CD14-positive monocyte (primary cell): ENCODE measurements around the gene NADK. TPM values are rescaled to one million over a fixed set of nuclear protein-coding genes. Genes with fewer than 3 reads are reported as not detected.

ENCODE experiments used
- DNase-seq, 3 donors: peaks; one replicate each; pipeline ENCODE4 v3.0.0-alpha.2; 2011 to 2022
- H2AFZ ChIP-seq: 2 replicates; pipeline ENCODE4 v1.6.0; 2012; ENCODE audit warnings: mild to moderate bottlenecking, low read depth, low read length, inconsistent platforms; ENCODE audit not compliant: insufficient read depth, poor library complexity, severe bottlenecking
- H3K27ac ChIP-seq, 2 donors: 1 replicate in 1 of 2; 2 replicates in 1 of 2; pipeline ENCODE4 v1.5.1; 2012 to 2013; ENCODE audit warnings: low read length in 2 of 2, control low read depth in 1 of 2, inconsistent platforms in 1 of 2, low read depth in 1 of 2, mild to moderate bottlenecking in 1 of 2
- H3K27me3 ChIP-seq, 2 donors: one replicate each; pipeline versions ENCODE4 v1.6.0 to v1.6.1; 2011 to 2013; ENCODE audit warnings: low read length in 2 of 2; ENCODE audit not compliant: control insufficient read depth in 2 of 2, insufficient read depth in 2 of 2
- H3K36me3 ChIP-seq, 2 donors: replicated peaks in 1 of 2; 1 replicate in 1 of 2; 2 replicates in 1 of 2; pipeline versions ENCODE4 v1.5.1 to v1.6.1; 2012 to 2013; ENCODE audit warnings: low read length in 2 of 2, control low read depth in 1 of 2, inconsistent platforms in 1 of 2, mild to moderate bottlenecking in 1 of 2; ENCODE audit not compliant: insufficient read depth in 2 of 2, control insufficient read depth in 1 of 2
- H3K4me1 ChIP-seq, 2 donors: 1 replicate in 1 of 2; 2 replicates in 1 of 2; pipeline versions ENCODE4 v1.5.1 to v1.6.1; 2012 to 2013; ENCODE audit warnings: low read length in 2 of 2, control low read depth in 1 of 2, inconsistent platforms in 1 of 2, mild to moderate bottlenecking in 1 of 2, moderate library complexity in 1 of 2; ENCODE audit not compliant: insufficient read depth in 2 of 2, control insufficient read depth in 1 of 2
- H3K4me2 ChIP-seq: replicated peaks from 2 replicates; pipeline ENCODE3; 2012; ENCODE audit warnings: low read length, moderate library complexity, mild to moderate bottlenecking; ENCODE audit not compliant: poor library complexity, severe bottlenecking; ENCODE audit errors: extremely low read depth
- H3K4me3 ChIP-seq, 3 experiments: fragments of 200-600 bp in 1 of 3; sonication (generic) in 1 of 3; replicated peaks in 1 of 3; 1 replicate in 2 of 3; 2 replicates in 1 of 3; pipeline ENCODE4 v1.5.1; 2011 to 2013; ENCODE audit warnings: low read length in 3 of 3, mild to moderate bottlenecking in 3 of 3, control low read depth in 2 of 3, low read depth in 2 of 3, inconsistent platforms in 1 of 3, moderate library complexity in 1 of 3
- H3K79me2 ChIP-seq: 2 replicates; pipeline ENCODE4 v1.6.0; 2012; ENCODE audit warnings: mild to moderate bottlenecking, control low read depth, inconsistent platforms, low read length, moderate library complexity; ENCODE audit not compliant: insufficient read depth
- H3K9ac ChIP-seq: 2 replicates; pipeline ENCODE4 v1.6.0; 2017; ENCODE audit warnings: low read length, mild to moderate bottlenecking; ENCODE audit not compliant: insufficient read depth, poor library complexity, severe bottlenecking
- H3K9me3 ChIP-seq, 2 donors: replicated peaks in 1 of 2; 1 replicate in 1 of 2; 2 replicates in 1 of 2; pipeline versions ENCODE4 v1.5.1 to v1.6.1; 2012 to 2013; ENCODE audit warnings: low read length in 2 of 2, control low read depth in 1 of 2; ENCODE audit not compliant: control insufficient read depth in 1 of 2, insufficient read depth in 1 of 2
- H4K20me1 ChIP-seq: 2 replicates; pipeline ENCODE4 v1.6.0; 2012; ENCODE audit warnings: mild to moderate bottlenecking, low read length, control low read depth, moderate library complexity; ENCODE audit not compliant: insufficient read depth
- H3K27ac Mint-ChIP-seq, 7 donors: one replicate each; pipeline ENCODE4 v1.8.0; 2020; ENCODE audit warnings: mild to moderate bottlenecking in 7 of 7, mixed read lengths in 7 of 7, moderate library complexity in 6 of 7, inconsistent platforms in 2 of 7
- H3K27me3 Mint-ChIP-seq, 3 donors: one replicate each; pipeline ENCODE4 v1.8.0; 2021 to 2022; ENCODE audit warnings: low read depth in 3 of 3, mild to moderate bottlenecking in 3 of 3, mixed read lengths in 3 of 3, moderate library complexity in 3 of 3, inconsistent platforms in 1 of 3
- H3K36me3 Mint-ChIP-seq, 2 donors: one replicate each; pipeline ENCODE4 v1.8.0; 2020; ENCODE audit warnings: mixed read lengths in 2 of 2, inconsistent platforms in 1 of 2, mild to moderate bottlenecking in 1 of 2
- H3K4me1 Mint-ChIP-seq: one replicate; pipeline ENCODE4 v1.8.0; 2020; ENCODE audit warnings: mild to moderate bottlenecking, mixed read lengths
- H3K4me3 Mint-ChIP-seq, 2 donors: one replicate each; pipeline ENCODE4 v1.8.0; 2020; ENCODE audit warnings: mild to moderate bottlenecking in 2 of 2, mixed read lengths in 2 of 2, moderate library complexity in 1 of 2
- H3K9me3 Mint-ChIP-seq, 7 donors: one replicate each; pipeline ENCODE4 v1.8.0; 2020 to 2022; ENCODE audit warnings: mixed read lengths in 7 of 7, mild to moderate bottlenecking in 6 of 7, moderate library complexity in 6 of 7, inconsistent platforms in 2 of 7
- CTCF ChIP-seq: fragments of 200-600 bp; IDR thresholded peaks from one replicate; pipeline ENCODE4 v1.8.0; 2022; ENCODE audit warnings: antibody characterized with exemption, mild to moderate bottlenecking
- WGBS: methylation state at CpG from one replicate; pipeline ENCODE4 v1.1.5; 2013; ENCODE audit warnings: missing lambda C conversion rate; ENCODE audit not compliant: insufficient coverage; 5-methylcytosine and 5-hydroxymethylcytosine counted together
- intact Hi-C, 2 donors: fragments of 100-400 bp; cut with micrococcal nuclease; formaldehyde crosslinking; loops; one replicate each; pipeline versions ENCODE4 v1.15.0 to v1.15.1; 2023
- polyA plus RNA-seq, 3 donors: library from polyadenylated mRNA; depleted of rRNA in 1 of 3; unstranded in 2 of 3; stranded (reverse) in 1 of 3; fragments of 300-500 nt in 2 of 3; fragments of >200 nt in 1 of 3; fragmentation: Illumina TruSeq in 2 of 3; gene quantifications; 1 replicate in 2 of 3; 2 replicates in 1 of 3; pipeline ENCODE4 v1.2.3, GENCODE V29; 2012 to 2021

Gene NADK
- polyA plus RNA-seq, 3 donors = 175 to 425 (median 235) TPM

- Mint-ChIP-seq H3K27ac (no peak overlapping the region), H3K9me3 (no peaks in the 10 kb centered on the region), H3K27me3 (peaks cover 0 to 2% (median 0%) of the 10 kb centered on the region in 3 donors), H3K36me3 (peaks cover 57 to 69% of the 10 kb centered on the region in 2 donors), H3K4me3 (no peak overlapping the region), H3K4me1 (peaks cover 8% of the 10 kb centered on the region)
- H3K9ac ChIP-seq = no peak overlapping the region
- no peak for TF ChIP-seq CTCF
- no peaks in the 10 kb centered on the region for H3K27me3 ChIP-seq
- H3K27ac ChIP-seq = no peak overlapping the region
- intact Hi-C loops = no loop called here
- no peak for DNase-seq
- no peaks in the 10 kb centered on the region for H3K9me3 ChIP-seq
- 97% methylated on average over 41 of the region's 49 CpGs for WGBS
- no peak overlapping the region for H3K4me3 ChIP-seq
- no peak overlapping the region for H3K4me2 ChIP-seq
- no peak overlapping the region for H2AFZ ChIP-seq
- H3K4me1 ChIP-seq = peaks cover 0 to 5% of the 10 kb centered on the region in 2 donors
- peaks cover 67 to 73% of the 10 kb centered on the region in 2 donors for H3K36me3 ChIP-seq
- peaks cover 44% of the 10 kb centered on the region for H3K79me2 ChIP-seq
- H4K20me1 ChIP-seq = peaks cover 74% of the 10 kb centered on the region
Observed at GRCh38 chr1:1754051-1754815, 24.0 kb downstream of the NADK start.

- no peak overlapping the region for H3K4me2 ChIP-seq
- H3K27me3 Mint-ChIP-seq = peaks cover 0 to 2% (median 0%) of the 10 kb centered on the region in 3 donors
- peaks cover 2% of the 10 kb centered on the region for H3K4me1 Mint-ChIP-seq
- H3K36me3 Mint-ChIP-seq = peaks cover 54 to 64% of the 10 kb centered on the region in 2 donors
- H3K4me3 ChIP-seq = no peak overlapping the region
- no peak overlapping the region for H2AFZ ChIP-seq
- H3K79me2 ChIP-seq = peaks cover 37% of the 10 kb centered on the region
- H3K27ac ChIP-seq = no peak overlapping the region
- peak overlapping the region in 2 of 7 donors; percentile 40 to 42 for H3K27ac Mint-ChIP-seq
- peaks cover 61 to 67% of the 10 kb centered on the region in 2 donors for H3K36me3 ChIP-seq
- H3K27me3 ChIP-seq = no peaks in the 10 kb centered on the region
- DNase-seq = no peak
- TF ChIP-seq CTCF = no peak
- peaks cover 68% of the 10 kb centered on the region for H4K20me1 ChIP-seq
- peaks cover 0 to under 1% of the 10 kb centered on the region in 2 donors for H3K4me1 ChIP-seq
- no peaks in the 10 kb centered on the region for H3K9me3 ChIP-seq
- 96% methylated on average over 16 of the region's 16 CpGs for WGBS
- intact Hi-C loops = no loop called here
- H3K9ac ChIP-seq = no peak overlapping the region
- no peak overlapping the region for H3K4me3 Mint-ChIP-seq
- H3K9me3 Mint-ChIP-seq = no peaks in the 10 kb centered on the region
Observed at GRCh38 chr1:1753607-1754005, 24.7 kb downstream of the NADK start.
